NCI-H1417 (cell line): Measurements from ENCODE around the gene ZFAND3.
A peak's percentile ranks its signal among the peaks of the same experiment; 100 is the strongest.

Experiments
- DNase-seq, 3 experiments: peaks; one replicate each; lab custom pipeline; 2025; lab: John Stamatoyannopoulos, UW

ZFAND3 gene, protein sequence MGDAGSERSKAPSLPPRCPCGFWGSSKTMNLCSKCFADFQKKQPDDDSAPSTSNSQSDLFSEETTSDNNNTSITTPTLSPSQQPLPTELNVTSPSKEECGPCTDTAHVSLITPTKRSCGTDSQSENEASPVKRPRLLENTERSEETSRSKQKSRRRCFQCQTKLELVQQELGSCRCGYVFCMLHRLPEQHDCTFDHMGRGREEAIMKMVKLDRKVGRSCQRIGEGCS

DNA sequence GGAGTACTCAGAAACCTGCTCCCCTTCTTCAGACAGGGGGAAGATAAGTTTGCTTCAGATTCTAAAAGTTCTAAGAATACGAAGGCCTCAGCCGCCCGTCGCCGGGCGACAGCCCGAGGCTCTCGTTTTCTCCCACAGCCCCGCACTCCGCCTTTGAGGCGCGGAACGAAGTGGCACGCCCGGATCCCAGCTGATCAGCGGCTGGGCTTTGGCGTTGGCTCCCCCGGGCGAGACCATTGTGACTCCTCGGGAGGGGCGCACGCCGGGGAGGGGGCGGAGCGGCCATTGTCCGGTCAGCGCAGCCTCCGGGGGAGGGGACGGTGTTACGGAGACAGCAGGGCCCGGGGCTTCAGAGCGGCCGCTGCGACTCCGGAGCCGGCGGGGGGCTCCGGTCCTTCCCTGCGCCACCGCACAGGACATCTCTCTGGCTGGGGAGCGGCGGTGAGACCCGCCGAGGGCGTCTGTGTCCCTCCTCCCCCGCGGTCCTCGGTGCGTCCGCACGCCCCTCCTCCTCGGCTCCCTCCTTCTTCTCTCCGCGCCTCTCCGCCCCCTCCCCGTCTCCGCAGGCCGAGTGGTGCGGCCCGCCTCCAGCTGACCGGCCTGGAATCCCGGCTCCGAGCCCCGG is at the start of gene ZFAND3:
ZFAND3 (plus strand) TSS at position 551 of the 625 bp plus-strand sequence. CDS start 219 bp downstream, outside the sequence.
- DNase-seq, result peak; percentile 97 to 99 (median 99)

DNA sequence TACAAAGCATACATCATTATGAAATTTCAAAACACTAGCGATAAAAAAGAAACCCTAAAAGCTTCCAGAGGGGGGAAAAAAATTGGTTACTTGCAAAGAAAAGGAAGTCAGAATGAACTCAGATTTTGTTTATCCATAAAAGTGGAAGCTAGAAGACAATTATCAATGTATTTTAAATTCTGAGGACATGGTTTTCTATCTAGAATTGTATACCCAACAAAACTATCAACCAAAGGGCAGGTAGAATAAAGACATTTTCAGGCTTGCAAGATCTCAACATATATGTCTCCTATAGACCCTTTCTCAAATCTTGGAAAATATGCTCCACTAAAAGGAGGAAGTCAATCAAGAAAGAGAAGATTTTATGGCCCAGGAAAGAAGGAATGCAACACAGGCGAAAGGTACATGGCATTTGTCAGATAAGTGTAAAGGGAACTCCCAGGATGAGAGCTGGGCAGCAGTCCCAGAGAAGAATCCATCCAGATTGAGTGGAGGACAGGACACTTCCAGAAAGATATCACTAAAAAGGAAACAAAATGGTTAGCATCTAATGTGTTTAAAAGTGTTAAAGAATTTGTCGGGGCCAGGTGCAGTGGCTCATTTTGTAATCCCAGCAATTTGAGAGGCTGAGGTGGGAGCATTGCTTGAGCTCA is 45.4 kb upstream of the ZFAND3 start:
- DNase-seq, result no peak

DNA sequence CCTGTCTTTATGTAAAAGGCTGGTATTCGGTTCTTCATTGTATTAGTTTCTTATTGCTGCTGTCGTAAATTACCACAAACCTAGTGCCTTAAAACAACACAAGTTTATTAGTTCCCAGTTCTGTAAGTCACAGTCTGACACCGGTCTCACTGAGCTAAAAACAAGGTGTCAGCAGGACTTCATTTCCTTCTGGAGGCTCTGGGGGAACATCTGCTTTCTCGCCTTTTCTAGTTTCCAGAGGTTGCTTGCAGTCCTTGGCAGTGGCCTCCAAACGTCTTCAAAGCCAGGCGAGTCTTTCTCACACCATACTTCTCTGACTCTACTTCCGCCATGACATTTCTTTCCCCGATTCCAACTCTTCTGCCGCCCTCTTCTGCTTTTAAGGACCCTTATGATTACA is 43.0 kb upstream of the ZFAND3 start:
- DNase-seq, result no peak

DNA sequence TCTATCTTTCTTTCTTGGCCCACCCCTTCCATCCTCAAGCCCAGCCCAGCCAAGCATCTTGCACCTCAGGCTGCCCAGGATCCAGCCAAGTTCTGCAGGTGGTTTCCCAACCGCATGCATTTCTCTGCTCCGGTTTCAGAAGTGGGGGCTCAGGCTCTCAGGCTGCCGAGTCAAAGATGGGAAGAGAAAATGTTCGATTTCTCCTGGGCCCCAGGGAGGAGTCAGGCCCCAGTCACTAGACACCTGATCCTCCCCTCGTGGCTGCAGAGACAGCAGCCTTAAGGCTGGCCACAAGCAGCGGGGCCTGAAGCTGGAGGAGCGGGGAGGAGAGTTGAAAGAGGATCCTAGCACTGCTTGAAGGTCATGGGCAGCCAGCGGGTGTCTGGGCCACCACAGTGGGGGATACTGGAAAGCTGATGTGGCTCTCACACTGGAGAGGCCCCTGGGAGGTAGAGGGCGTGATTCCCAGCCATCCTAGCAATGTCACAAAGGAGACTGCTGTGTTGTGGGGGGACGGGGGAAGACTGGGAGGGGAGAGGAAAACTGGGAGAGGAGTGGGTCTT is 42.2 kb upstream of the ZFAND3 start:
- peak in 1 of 3 experiments; percentile 83 for DNase-seq

DNA sequence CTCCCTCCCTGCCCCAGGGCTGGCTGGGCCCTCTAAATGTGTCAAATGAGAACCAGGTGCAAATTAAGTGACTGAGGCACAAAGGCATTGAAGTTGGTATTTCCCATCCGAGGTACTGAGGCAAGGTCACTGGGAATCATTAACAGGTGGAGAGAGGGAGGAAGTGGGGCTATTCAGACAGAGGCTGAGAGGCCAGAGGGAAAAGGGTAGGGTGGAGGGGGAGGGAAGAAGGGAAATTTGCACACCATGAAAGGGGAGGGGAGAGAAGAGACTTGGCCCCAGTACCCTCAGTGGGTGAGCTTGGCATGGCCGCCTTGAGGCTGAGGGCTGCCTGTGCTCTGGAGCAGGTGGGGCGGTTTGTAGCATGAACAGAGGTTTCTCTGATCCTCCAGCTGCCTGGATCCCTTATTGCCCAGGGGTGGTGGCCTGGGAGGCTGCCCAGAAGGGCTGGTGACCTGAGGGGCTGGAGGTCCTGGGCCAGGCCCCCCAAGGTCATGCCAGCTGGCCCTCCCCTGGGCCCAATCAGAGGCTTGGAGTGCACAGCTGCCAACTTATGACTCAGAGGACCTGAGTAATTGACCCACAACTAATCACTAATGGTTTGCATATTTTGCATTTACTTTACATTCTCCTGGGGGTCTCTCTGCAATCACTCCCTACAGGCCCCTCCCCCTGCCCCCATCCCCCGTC is 40.3 kb upstream of the ZFAND3 start:
- peak in 1 of 3 experiments; percentile 23 for DNase-seq

DNA sequence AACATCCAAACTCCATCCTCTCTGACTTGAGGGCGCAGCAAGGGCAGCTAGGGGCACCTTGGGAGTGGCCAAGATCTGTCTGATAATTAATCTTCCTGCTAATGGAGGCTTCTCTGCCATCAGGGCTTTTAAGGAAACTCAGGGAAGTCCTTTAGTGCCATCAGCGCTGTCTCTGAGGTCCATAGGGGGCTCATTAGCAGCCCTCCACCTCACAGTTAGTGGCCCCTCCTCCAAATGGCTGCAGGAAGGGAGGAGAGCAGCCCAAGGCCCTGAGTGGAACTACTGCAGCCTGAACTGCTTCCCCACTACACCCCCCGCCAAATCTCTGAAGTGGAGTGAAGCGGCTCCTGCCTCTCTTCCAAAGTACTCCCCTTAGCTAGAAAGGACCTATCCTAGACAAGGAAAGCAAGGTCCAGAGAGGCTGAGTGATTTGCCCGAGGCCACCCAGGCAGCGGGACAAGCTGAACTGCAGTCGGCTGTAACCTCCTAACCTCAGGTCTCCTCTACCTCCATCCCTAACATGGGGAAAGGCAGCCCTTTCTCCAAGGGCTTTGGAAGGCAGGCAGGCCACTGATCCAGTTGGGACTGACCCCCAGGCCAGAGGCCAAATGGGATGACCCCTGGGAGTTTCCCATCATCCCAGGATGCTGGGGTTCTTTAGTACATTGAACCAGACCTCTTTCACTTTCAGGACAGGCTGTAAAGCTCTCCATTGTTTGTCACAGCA is 39.5 kb upstream of the ZFAND3 start:
- DNase-seq, result peak in 1 of 3 experiments; percentile 43

DNA sequence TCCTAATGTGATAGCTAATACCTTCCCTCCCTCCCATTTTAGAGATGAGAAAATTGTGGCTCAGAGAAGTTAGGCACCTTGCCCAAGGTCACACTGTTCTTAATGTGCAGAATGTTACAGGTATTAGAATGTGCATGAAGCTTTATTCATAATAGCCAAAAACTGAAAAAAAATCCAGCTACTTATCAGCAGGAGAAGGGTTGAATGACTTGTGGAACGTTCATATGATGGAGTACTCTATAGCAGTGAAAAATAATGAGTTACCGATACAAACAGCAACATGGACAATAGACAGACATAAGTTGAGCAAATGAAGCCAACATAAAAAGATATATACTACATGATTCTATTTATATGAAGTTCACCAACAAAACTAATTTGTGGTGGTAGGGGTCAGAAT is 37.7 kb upstream of the ZFAND3 start:
- no peak for DNase-seq

DNA sequence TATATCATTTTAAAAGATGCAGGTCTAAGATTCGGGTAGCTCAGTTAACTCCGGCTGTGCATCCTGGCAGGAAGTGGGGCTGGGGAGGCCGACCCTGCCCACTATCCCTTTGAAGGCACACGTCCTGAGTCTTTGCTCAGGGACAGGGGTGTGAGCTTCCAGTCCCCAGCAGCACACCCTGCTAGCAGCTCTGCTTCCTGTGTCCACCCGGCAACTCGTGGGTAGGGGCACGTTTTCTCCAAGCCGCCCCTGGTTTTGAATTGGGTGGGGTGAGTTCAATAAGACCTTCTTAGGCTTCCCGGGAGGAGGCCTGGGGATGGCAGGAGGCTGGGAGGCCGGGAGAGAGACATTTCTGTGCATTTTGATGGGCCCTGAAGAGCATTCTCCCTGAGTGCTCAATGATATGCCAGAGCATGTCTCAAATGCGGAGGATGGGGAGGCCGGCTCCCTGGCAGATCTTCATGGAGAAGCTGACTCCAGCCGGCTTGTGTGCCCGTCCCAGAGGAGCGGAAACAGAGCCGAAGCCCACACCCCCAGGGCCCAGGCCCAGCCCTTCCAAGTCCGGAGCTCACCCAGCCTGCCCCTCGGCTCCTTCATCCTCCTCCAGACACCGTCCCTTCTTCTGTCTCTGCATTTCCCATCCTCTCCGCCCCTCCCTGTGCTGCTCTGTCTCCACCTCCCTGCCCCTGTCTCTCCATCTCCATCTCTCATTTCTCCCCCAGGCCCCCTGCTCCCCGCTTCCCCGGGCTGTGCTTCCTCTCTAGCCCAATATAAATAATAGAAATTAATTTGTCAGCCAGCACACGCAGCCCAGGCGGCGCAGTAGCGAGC is 36.3 kb upstream of the ZFAND3 start:
- DNase-seq, result peak; percentile 60 to 84 (median 81)

DNA sequence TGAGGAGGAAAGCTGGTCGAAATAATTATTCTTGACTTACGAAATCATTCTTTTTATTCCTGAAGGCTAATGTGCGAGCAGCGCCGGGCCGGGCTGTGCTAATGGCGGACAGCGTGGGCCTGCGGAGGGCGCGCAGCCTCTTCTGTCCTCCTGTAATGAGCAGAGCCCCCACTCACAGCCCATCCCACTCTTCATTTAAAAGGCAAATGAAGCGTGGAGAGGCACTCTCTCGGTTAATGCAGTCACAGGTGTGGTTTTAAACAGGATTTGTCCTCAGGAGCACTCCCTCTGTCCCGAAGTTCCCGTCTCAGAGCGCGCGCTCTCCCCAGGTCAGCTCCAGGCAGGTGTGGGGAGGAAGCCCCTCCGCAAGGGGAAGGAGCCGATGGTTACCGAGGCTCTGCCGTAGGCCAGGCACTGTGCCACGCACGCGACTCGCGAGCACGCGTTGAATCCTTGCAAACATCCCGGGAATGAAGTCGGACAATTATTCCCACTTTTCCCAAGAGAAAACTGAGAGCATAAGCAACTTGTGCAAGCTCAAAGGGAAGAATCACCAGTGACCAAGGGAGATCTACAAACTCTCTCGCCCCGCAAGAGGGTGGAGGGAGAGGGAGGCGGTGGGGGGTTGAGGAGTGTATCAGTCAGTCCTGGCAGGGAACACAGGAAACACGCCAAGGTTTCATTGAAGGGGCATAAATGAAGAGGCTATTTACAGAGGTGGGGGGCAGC is 35.5 kb upstream of the ZFAND3 start:
- DNase-seq, result peak; percentile 77 to 90 (median 85)

DNA sequence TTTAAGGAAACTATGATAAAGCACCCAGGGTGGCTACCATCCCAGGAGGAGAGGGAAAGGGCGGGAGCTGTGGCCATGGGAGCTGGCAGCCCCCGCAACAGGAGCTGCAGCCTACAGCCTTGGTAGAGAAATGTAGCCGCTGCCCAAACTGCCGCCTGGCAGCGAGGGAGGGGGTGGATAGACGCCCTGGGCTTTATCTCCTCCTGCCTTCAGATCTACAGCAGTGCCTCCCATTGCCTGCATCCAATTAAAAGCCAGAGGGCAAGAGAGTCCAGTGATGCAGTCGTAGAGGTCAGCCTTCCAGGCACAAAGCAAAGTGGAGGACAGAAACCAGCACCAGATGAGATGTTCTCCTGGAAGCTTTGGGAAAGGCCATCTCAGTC is 35.0 kb upstream of the ZFAND3 start:
- peak in 2 of 3 experiments; percentile 64 to 80 for DNase-seq

DNA sequence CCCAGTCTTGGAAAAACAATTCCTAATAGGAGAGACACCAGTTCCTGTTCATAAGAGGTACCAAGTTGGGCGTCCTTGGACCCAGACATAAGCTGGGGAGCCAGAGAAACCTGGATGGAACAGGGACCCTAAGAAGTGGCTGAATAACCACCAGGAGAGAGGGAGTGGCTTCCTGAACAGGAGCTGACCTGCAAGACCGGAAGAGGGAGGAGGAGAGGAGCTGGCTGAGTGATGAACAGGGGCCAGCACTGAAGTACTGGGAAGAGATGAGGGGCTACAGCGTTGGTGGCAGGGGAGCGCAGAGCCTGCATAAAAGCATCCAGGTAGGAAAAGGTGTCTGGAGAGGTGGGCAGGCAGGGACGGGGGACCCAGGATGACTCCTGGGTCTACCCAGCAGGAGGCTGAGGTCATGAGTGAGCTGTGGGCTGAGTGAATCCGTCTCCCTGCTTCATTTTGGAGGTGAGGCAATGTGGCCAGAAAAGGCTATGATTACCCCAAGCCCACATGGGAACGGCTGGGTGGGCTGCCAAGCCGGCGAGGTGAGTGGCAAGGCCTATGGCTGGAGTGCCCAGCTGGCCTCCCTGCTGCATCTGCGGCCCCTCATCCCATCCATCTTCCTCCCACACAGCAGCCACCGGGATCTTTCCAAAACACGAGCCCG is 34.4 kb upstream of the ZFAND3 start:
- no peak for DNase-seq

DNA sequence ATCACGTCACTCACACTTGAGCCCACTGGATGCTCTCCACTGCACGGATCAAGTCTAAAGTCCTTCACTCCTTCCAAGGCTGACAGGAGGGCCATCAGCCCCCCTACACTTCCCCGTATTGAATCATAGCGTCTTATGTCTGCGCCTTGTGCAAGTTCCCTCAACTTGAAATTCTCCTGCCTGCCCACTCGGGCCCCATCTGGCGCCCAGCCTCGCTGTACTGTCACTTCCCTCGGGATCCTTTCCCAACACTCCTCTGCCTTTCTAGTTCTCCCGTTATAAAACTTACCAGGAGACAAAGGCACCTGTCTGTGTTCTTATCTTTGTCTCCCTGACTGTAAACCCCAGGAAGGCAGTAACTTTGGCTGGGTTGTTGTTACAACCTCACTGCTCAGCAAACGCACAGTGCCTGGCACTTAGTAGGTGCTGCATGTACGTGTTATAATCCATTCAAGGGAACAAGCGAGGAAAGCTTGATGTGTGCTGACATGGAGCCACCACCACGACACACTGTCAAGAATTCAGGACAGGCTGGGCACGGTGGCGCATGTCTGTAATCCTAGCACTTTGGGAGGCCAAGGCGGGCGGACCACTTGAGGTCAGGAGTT is 33.8 kb upstream of the ZFAND3 start:
- no peak for DNase-seq

DNA sequence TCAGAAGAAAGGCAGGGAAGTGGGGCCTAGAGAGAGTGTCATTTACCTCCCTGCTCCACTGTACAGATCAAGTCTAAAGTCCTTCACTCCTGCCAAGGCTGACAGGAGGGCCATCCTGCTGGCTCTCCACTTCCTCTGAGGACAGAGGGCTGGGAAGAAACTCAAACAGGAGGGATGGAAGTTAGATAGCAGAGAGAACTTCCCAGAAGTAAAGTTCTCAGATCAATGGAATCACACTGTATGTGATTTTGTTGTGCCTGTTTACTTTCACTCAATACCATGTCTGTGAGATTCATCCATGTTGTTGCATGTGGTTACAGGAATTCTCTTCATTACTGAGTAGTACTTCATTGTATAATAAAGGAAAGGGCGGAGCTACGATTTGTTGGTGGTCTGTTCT is 32.3 kb upstream of the ZFAND3 start:
- no peak for DNase-seq

DNA sequence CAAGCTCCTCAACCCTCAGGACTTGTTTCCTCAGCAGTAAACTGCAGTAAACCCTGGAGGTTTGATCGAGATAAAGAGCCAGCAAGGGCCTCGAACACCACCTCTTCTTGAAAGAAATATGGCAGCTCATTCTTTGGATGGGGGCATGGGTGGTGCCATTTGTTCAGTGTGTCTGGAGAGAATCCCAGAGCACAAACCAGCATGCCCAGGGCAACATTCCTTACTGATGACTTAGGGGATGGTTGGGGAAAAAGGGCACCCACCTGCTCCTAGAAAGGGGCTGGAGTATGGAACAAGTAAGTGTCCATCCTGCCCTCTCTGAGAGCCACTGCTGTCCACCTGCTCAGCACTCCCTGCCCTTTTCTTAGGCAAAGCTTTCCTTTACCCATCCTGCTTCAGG is 31.3 kb upstream of the ZFAND3 start:
- DNase-seq, result no peak

DNA sequence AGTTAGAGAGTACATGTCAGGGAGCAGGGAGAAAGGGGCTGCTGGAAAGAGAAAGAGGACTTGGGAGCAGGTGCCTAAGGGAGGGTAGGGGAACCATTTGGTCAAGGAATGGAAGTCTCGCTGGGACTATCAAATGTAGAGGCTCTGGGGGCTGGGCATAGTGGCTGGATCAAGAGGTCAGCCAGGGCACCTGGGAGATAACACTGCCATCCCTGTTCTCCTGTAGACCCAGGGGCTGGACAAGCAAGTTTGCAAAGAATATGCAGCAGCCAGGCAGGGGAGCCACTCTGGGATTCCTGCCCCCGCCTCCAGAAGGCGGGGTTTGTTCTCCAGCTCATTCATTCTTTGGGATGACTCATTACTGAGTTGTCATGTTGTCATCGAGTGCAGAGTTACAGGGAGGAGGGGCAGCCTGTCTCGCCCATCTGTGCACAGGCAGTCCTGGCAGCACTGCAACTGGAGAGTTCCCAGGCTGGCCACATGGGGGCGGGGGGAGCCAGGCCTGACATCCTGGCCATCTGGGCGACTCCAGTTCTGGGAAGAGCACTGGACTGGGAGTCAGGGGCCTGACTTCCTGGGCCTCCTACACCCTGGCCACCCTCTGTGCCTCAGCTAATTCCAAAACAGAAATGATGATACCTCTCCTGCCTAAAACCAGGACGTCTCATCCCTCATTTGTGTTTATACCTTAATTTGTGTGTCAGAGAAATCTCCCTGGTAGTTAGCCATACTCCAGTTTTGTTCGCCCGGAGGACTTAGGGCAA is 28.2 kb upstream of the ZFAND3 start:
- peak; percentile 81 to 90 (median 89) for DNase-seq

DNA sequence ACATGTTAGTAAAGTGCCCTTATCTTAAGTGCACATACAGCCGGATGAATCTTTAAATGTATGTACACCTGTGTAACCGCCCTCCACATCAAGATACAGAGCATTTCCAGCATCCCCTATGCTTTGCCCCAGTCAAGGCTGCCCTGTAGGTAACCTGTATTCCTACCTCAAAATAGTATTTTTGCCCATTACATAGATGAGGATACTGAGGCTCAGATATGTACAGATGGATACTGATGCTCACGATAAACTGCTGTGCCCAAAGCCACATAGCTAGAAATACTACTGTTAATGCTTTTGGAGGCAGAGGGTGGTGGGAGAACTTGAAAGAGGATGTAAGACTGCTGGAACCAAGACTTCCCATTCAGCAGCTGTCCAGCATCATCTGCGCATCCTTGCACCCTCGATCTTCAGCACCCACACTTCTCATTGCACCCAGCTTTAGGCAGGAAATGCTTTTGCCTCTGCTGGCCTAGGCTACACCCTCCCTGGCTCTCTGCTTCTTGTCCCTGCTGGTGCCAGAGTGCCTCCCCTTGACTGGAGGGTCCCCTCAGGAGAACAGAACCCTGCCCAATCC is 27.0 kb upstream of the ZFAND3 start:
- no peak for DNase-seq

DNA sequence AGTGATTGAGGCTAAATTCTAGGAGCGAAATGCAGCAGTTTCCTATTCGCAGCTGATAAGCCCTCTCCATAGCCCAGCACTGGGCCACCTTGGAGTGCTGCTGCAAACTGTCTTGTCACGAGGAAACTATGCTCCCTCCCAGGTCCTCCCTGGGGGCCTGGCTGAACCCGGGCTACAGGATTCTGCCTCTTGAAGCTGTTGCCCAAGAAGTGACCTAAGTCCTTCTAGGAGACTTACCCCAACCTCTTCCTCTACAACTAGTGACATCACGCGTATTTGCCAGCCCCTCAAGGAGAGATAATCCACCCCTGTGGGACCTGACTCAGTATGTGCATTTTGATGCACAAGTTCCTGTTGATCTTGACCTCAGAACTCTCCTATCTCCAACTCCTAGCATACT is 26.5 kb upstream of the ZFAND3 start:
- no peak for DNase-seq

DNA sequence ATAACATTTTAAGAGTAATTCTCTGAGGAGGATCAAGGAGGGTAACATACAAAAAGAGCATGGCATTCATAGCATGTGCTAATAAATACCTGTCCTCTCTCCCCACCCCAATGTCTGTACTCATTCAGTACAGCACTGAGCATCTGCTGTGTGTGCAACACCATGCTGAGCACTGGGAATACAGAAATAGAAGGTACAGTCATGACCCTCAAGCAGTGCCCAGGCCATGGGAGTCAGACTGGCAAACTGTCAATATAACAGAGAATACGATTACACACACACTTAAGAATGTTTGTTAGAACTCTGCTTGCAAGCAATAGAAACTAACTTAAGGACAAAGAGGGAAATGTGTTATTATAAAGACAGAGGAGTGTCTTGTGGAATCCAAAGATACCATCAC is 24.7 kb upstream of the ZFAND3 start:
- DNase-seq, result no peak
